Pons (tissue), 1 donor: Measurements from ENCODE around the gene MFN2.

Source experiments
- DNase-seq: peaks from one replicate; pipeline ENCODE4 v3.0.0-alpha.2; 2016; ENCODE audit warnings: low spot score

The MFN2 gene

DNA sequence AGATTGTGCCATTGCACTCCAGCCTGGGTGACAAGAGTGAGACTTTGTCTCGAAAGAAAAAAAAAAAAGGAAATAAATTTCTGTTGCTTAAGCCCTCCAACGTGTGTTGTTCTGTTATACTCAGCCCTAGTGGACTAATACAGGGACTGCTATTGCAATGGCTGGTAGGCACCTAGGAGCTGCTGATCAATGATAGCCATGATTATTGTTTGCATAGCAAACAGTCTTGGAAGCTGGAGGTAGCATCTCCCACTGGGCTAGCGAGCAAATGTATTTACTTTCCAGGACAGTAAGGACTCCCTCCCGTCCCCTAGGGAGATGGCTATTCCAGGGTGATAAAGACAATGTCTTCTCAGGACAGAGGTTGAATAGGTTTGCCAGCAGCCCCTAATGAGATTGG lies 69.4 kb downstream of the MFN2 start:
- no peak for DNase-seq

- DNase-seq: no peak
Measured at GRCh38 chr1:12051361-12051760, 71.1 kb downstream of the MFN2 start.

DNA sequence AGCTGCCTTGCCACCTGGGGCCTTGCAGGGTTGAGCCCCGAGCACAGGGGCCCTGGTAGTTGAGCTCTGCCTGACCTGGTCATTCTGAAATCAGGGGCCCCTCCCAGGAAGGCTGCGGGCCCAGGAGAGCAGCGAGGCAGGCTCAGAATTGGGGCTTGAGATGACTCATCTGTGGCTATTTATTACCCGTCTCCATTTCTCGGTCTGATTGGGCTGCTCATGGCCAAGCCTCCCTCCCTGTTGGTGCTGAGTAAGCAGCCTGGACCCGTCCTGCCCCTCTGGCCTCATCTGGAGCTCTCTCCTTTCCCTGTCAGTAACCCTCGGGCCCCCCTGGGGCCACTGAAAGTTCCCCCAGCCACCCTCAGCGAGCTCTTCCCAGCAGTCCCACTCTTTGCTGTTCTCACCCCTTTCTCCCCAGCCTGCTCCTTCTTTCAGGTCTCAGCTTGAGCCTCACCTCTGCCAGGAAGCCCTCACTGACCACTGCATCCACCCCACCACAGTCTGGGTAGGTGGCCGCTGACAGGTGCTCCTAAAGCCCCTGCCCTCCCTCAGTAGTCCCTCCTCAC lies 71.8 kb downstream of the MFN2 start:
- DNase-seq: no peak

DNA sequence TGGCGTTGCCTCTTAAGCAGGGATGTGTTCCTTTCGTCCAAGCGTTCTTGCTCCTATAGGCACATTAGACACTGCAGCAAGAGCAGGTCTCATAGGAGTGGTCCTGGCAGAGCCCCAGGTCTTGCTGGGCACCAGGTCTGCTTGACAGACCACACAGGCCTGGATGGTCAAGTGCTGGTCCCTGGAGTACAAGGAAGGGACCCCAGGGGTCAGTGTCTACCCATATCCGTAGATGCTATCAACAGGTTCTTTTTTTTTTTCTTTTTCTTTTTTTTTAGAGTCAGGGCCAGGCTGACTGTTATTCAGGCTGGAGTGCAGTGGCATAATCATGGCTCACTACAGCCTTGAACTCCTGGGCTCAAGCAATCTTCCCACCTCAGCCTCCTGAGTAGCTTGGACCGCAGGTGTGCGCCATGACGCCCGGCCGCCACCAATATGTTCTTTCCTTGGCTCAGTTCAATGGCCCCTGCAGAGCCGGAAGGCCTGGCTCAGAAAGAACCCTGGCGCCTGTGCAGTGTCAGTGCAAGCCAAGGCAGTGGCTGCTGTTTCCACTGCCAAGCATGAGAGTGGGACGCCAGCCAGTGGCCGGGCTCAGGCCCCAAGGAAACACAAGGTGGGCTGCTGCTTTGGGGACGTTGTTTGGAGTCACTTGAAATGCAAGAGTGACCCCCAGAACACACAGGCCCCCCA lies 72.9 kb downstream of the MFN2 start:
- peak; percentile 26 for DNase-seq

DNA sequence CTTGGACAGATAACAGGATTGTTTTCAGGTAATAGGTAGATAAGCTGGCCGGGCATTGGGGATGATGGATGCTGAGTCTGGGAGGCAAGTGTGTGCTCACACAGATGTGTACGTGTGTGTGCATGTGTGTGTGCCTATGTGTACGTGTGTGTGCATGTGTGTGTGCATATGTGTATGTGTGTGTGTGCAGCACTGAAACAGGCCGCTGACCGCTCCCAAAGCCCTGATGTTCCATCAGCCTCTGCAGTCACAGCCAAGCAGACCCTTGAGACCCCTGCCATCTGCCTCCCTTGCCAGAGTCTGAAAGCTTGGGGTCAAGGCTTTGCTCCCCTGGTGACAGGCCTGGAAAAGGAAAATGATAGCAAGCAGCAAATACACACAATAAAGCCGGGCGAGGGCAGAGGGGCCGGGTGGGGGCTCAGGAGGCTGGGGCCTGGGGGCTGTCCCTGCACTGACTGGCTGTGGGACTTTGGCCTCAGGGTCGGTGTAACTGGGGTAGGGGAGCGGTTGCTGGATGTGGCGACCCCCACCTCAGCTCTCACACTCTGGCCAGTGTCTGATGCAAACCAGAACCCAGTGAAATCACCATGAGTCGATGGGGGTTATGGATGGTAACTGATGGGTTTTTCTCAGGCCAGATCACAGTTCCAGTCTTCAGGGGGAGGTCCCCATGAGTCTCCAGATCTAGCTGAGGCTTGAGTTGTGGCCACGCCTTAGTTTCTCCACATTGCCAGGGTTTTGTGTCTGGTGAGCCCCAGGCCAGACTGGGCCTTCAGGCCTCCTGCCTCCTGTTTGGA lies 73.7 kb downstream of the MFN2 start:
- DNase-seq: no peak

GRCh38 chr1:12055259-12055658 lies 75.0 kb downstream of the MFN2 start:
- DNase-seq: no peak

GRCh38 chr1:12056331-12056841 lies 76.1 kb downstream of the MFN2 start:
- DNase-seq: no peak

- no peak for DNase-seq
Measured at GRCh38 chr1:12057382-12057781, 77.1 kb downstream of the MFN2 start.

DNA sequence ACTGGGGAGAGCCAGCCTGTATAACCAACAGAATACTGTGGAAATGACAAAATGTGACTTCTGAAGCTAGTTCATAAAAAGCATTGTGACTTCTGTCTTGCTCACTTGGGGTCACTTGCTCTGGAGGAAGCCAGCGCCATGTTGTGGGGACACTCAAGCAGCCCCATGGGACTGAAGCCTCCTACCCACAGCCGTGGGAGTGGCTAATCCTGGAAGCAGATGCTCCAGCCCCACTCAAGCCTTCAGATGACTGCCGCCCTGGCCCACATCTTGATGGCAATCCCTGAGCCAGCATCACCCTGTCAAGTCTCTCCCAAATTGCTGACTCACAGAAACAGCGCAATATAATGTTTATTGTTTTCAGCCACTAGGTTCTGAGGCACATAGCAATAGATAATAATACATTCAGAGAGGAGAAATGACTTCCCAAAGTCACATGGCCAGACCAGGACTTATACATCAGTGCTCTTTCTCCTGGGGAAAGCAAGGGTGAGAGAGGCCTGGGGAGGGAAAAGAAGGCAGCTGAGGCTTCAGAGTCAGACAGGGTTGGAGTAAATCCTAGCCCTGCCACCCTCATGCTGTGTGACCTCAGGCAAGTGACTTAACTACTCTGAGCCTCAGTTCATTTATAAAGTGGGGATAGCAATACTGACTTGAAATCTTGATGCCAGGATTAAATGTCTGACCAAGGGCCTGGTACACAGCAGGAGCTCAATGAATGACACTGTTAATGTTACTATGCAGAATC lies 77.9 kb downstream of the MFN2 start:
- no peak for DNase-seq

- DNase-seq: no peak
Measured at GRCh38 chr1:12059226-12059625, 79.0 kb downstream of the MFN2 start.

GRCh38 chr1:12059722-12060464 lies 79.6 kb downstream of the MFN2 start:
- no peak for DNase-seq

GRCh38 chr1:12060500-12060899 lies 80.3 kb downstream of the MFN2 start:
- no peak for DNase-seq
